OCI-M1 (cell line): ENCODE measurements around the gene CACNA1C.
A peak's percentile ranks its signal among the peaks of the same experiment; 100 is the strongest.
"Not testable (repeated sequence)": the region's sequence is repeated elsewhere in the genome, so short reads cannot be mapped to it uniquely, and the experiment has no call there.

Experiments used
- DNase-seq: peaks from one replicate; lab custom pipeline; 2025; lab: John Stamatoyannopoulos, UW

Gene CACNA1C

GRCh38 chr12:2485681-2486080 lies 432.9 kb downstream of the CACNA1C start:
- no peak for DNase-seq

GRCh38 chr12:2486796-2487195 lies 434.0 kb downstream of the CACNA1C start:
- DNase-seq, result no peak

- DNase-seq, result no peak
These were observed 434.5 kb downstream of the CACNA1C start for GRCh38 chr12:2487278-2487677.

- no peak for DNase-seq
These were observed 435.3 kb downstream of the CACNA1C start for GRCh38 chr12:2488131-2488530.

GRCh38 chr12:2488596-2488995 lies 435.8 kb downstream of the CACNA1C start:
- DNase-seq, result no peak

GRCh38 chr12:2489275-2489674 lies 436.5 kb downstream of the CACNA1C start:
- no peak for DNase-seq

- DNase-seq, result no peak
These were observed 438.0 kb downstream of the CACNA1C start for GRCh38 chr12:2490831-2491230.

GRCh38 chr12:2491349-2491748 lies 438.6 kb downstream of the CACNA1C start:
- not testable (repeated sequence) for DNase-seq

GRCh38 chr12:2492236-2492635 lies 439.4 kb downstream of the CACNA1C start:
- DNase-seq, result no peak

- no peak for DNase-seq
These were observed 440.3 kb downstream of the CACNA1C start for GRCh38 chr12:2493086-2493485.

- DNase-seq, result no peak
These were observed 441.9 kb downstream of the CACNA1C start for GRCh38 chr12:2494486-2495192.

- no peak for DNase-seq
These were observed 442.8 kb downstream of the CACNA1C start for GRCh38 chr12:2495417-2496112.

- no peak for DNase-seq
These were observed 446.2 kb downstream of the CACNA1C start for GRCh38 chr12:2498964-2499500.

- DNase-seq, result peak; percentile 59
These were observed 448.8 kb downstream of the CACNA1C start for GRCh38 chr12:2501464-2502191.

GRCh38 chr12:2503036-2503435 lies 450.2 kb downstream of the CACNA1C start:
- no peak for DNase-seq

GRCh38 chr12:2503762-2504161 lies 451.0 kb downstream of the CACNA1C start:
- no peak for DNase-seq

GRCh38 chr12:2504577-2504976 lies 451.8 kb downstream of the CACNA1C start:
- DNase-seq, result no peak

GRCh38 chr12:2507814-2508213 lies 455.0 kb downstream of the CACNA1C start:
- no peak for DNase-seq

- no peak for DNase-seq
These were observed 456.4 kb downstream of the CACNA1C start for GRCh38 chr12:2509137-2509536.

GRCh38 chr12:2510045-2510444 lies 457.3 kb downstream of the CACNA1C start:
- no peak for DNase-seq

GRCh38 chr12:2513141-2514037 lies 460.6 kb downstream of the CACNA1C start:
- DNase-seq, result no peak

- no peak for DNase-seq
These were observed 461.2 kb downstream of the CACNA1C start for GRCh38 chr12:2514038-2514340.
